H1 (cell line): ENCODE data around the gene KTN1.

ENCODE experiments used
- JUN ChIP-seq: IDR thresholded peaks from 2 replicates; pipeline ENCODE4 v1.6.1; 2011; ENCODE audit warnings: low read depth, mild to moderate bottlenecking, improper control_type of control experiment, low read length
- TAF1 ChIP-seq: IDR thresholded peaks from 2 replicates; pipeline ENCODE4 v1.6.1; 2011; ENCODE audit warnings: mild to moderate bottlenecking, low read depth, low read length
- TF ChIP-seq, protein P1 (sequence below): IDR thresholded peaks from 2 replicates; pipeline ENCODE4 v1.6.1; 2011; ENCODE audit warnings: low read length, improper control_type of control experiment
- TF ChIP-seq, protein P2 (sequence below), 3 experiments: IDR thresholded peaks; 1 replicate in 2 of 3; 2 replicates in 1 of 3; pipeline versions ENCODE4 v1.5.1 to v1.6.1; 2011; ENCODE audit warnings: low read length in 3 of 3, mild to moderate bottlenecking in 3 of 3, inconsistent platforms in 2 of 3, low read depth in 1 of 3, moderate library complexity in 1 of 3; ENCODE audit not compliant: insufficient read depth in 1 of 3; ENCODE audit errors: control extremely low read depth in 1 of 3

DNA sequence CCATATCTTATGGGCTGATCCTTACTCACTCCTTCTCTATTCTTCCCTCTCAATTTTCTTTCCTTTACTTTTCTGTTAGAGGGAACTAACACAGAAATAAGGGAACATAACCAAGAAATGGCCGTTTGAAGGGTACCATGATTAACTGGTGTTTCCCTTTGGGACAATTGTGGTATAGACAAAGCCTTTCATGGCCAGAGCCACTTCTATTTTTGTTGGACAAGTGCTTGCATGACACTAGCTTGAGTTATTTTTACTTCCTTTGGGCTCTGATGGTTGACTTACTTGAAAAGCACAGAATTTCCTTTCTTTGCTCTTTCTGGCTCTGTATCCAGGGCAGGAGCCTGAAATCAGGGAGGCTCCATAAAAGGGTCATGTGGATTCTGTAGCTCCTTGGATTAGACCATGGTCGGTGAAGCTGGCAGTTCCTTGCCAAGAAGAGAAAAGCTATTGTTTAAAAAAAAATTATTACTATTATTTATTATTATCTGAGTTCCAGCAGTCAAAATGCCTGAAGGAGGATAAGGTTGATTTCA lies 130.6 kb downstream of the KTN1 start:
- TF ChIP-seq, protein P1, sequence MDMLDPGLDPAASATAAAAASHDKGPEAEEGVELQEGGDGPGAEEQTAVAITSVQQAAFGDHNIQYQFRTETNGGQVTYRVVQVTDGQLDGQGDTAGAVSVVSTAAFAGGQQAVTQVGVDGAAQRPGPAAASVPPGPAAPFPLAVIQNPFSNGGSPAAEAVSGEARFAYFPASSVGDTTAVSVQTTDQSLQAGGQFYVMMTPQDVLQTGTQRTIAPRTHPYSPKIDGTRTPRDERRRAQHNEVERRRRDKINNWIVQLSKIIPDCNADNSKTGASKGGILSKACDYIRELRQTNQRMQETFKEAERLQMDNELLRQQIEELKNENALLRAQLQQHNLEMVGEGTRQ: no peak
- TF ChIP-seq JUN (no peak), TAF1 (no peak)
- TF ChIP-seq, protein P2, sequence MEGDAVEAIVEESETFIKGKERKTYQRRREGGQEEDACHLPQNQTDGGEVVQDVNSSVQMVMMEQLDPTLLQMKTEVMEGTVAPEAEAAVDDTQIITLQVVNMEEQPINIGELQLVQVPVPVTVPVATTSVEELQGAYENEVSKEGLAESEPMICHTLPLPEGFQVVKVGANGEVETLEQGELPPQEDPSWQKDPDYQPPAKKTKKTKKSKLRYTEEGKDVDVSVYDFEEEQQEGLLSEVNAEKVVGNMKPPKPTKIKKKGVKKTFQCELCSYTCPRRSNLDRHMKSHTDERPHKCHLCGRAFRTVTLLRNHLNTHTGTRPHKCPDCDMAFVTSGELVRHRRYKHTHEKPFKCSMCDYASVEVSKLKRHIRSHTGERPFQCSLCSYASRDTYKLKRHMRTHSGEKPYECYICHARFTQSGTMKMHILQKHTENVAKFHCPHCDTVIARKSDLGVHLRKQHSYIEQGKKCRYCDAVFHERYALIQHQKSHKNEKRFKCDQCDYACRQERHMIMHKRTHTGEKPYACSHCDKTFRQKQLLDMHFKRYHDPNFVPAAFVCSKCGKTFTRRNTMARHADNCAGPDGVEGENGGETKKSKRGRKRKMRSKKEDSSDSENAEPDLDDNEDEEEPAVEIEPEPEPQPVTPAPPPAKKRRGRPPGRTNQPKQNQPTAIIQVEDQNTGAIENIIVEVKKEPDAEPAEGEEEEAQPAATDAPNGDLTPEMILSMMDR (IDR thresholded peaks at IDR 0.05; ENCODE audit: control extremely low read depth in 1 of 3, insufficient read depth in 1 of 3, low read depth in 1 of 3, low read length in 3 of 3): no peak
